ENCODE measurements around the gene ANO2. TPM values are rescaled to one million over a fixed set of nuclear protein-coding genes. Genes with fewer than 3 reads are reported as not detected.

Gene ANO2
- total and polyA plus RNA-seq, 2 experiments from 2014 or later: 2.3 to 4.6 TPM

- Mint-ChIP-seq H3K27me3 (ENCODE audit: insufficient read depth, low read depth, poor library complexity) (no peaks in the 10 kb centered on the region), H3K9me3 (no peaks in the 10 kb centered on the region), H3K36me3 (ENCODE audit: low read depth) (no peaks in the 10 kb centered on the region), H3K4me3 (no peak overlapping the region), H3K27ac (no peak overlapping the region), H3K4me1 (peaks cover 14% of the 10 kb centered on the region)
- H3K79me2 ChIP-seq (replicated peaks; ENCODE audit: insufficient read depth): no peaks in the 10 kb centered on the region
- H4K20me1 ChIP-seq (replicated peaks; ENCODE audit: insufficient read depth): no peaks in the 10 kb centered on the region
- no peak overlapping the region for H2AFZ ChIP-seq
- no peaks in the 10 kb centered on the region for H3K4me1 ChIP-seq (ENCODE audit: insufficient read depth)
- H3K36me3 ChIP-seq (ENCODE audit: insufficient read depth): no peaks in the 10 kb centered on the region
- TF ChIP-seq REST (IDR thresholded peaks at IDR 0.05; ENCODE audit: unreplicated experiment) (no peak), ZNF114 (CRISPR knock-in tag; IDR thresholded peaks at IDR 0.05) (no peak), ZNF462 (CRISPR knock-in tag; IDR thresholded peaks at IDR 0.05) (no peak), ETS1 (IDR thresholded peaks at IDR 0.05) (no peak), EZH2phosphoT487 (IDR thresholded peaks at IDR 0.05; ENCODE audit: unreplicated experiment) (no peak), STAT1 (IDR thresholded peaks at IDR 0.05; ENCODE audit: unreplicated experiment) (no peak), JUNB (IDR thresholded peaks at IDR 0.05; ENCODE audit: unreplicated experiment) (no peak), CTCF (conservative IDR thresholded peaks at IDR 0.05; ENCODE audit: low read depth in 2 of 2) (no peak), CREB1 (CRISPR knock-in tag; IDR thresholded peaks at IDR 0.05; ENCODE audit: low read depth) (no peak), NANOG (IDR thresholded peaks at IDR 0.05; ENCODE audit: borderline replicate concordance) (no peak), ZNF331 (CRISPR knock-in tag; IDR thresholded peaks at IDR 0.05; ENCODE audit: low read depth) (no peak)
- no peaks in the 10 kb centered on the region for H3K27me3 ChIP-seq (ENCODE audit: insufficient read depth)
- 0 out of 2 replicates have a peak, but pooled peaks cover 7% of the 10 kb centered on the region for H3K9me2 ChIP-seq (ENCODE audit: insufficient read depth)
- H3F3A ChIP-seq (replicated peaks; ENCODE audit: low read depth): no peaks in the 10 kb centered on the region
- H3K27ac ChIP-seq (ENCODE audit: low read depth): no peak overlapping the region
- no peak overlapping the region for H3K4me3 ChIP-seq
- no peak for ATAC-seq
- no peak for DNase-seq (ENCODE audit: low spot score)
- no peak overlapping the region for H3K4me2 ChIP-seq
Observed at GRCh38 chr12:5904969-5905368, 40.1 kb downstream of the ANO2 start.

Measured in GM23338 (cell line).